ENCODE measurements around the gene AUTS2.

DNA sequence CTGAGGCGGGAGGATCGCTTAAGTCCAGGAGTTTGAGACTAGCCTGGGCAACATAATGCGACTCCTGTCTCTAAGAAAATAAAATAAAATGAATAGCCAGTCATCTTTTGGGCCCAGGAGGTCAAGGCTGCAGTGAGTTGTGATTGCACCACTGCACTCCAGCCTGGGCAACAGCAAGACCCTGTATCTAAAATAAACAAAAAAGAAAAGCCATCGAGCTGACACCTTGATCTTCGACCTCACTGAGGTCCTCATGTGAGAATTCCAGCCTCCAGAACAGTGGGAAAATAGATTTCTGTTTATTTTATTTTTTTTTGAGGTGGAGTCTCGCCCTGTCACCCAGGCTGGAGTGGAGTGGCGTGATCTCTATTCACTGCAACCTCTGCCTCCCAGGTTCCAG is 1232.2 kb downstream of the AUTS2 start:
- TF ChIP-seq POLR2A (IDR thresholded peaks at IDR 0.05), result no peak
- TF ChIP-seq, protein P1, sequence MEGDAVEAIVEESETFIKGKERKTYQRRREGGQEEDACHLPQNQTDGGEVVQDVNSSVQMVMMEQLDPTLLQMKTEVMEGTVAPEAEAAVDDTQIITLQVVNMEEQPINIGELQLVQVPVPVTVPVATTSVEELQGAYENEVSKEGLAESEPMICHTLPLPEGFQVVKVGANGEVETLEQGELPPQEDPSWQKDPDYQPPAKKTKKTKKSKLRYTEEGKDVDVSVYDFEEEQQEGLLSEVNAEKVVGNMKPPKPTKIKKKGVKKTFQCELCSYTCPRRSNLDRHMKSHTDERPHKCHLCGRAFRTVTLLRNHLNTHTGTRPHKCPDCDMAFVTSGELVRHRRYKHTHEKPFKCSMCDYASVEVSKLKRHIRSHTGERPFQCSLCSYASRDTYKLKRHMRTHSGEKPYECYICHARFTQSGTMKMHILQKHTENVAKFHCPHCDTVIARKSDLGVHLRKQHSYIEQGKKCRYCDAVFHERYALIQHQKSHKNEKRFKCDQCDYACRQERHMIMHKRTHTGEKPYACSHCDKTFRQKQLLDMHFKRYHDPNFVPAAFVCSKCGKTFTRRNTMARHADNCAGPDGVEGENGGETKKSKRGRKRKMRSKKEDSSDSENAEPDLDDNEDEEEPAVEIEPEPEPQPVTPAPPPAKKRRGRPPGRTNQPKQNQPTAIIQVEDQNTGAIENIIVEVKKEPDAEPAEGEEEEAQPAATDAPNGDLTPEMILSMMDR (IDR thresholded peaks at IDR 0.05), result no peak

All from thyroid gland (tissue), 4 donors.